NCI-H2196 (cell line): Measurements from ENCODE around the gene PCDH9.
"Not testable (repeated sequence)": the region's sequence is repeated elsewhere in the genome, so short reads cannot be mapped to it uniquely, and the experiment has no call there.

Experiments used
- DNase-seq: peaks from one replicate; lab custom pipeline; 2025; ENCODE audit not compliant: unreplicated experiment; lab: John Stamatoyannopoulos, UW

Gene PCDH9

DNA sequence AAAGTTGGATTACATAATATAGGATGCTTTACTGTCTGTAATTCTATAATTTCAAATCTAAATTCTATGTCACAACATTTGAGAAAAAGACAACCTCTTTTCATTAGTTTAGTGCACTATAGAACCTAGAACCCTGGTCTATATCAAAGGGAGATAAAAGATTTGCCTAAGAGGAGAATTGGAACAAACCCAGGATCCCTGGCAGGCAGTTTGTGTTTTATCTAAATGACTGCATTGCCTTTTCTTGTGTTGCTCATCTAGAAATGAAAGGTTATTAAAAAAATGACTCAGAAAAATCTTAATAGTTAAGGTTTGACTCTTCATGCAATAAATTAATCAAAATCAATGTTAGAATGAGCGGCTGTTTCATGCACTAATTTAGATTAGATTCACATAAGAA lies 96.7 kb downstream of the PCDH9 start:
- no peak for DNase-seq

- no peak for DNase-seq
Measured at GRCh38 chr13:67131393-67131792, 98.7 kb downstream of the PCDH9 start.

GRCh38 chr13:67130444-67130843 lies 99.7 kb downstream of the PCDH9 start:
- no peak for DNase-seq

GRCh38 chr13:67128136-67128535 lies 102.0 kb downstream of the PCDH9 start:
- no peak for DNase-seq

DNA sequence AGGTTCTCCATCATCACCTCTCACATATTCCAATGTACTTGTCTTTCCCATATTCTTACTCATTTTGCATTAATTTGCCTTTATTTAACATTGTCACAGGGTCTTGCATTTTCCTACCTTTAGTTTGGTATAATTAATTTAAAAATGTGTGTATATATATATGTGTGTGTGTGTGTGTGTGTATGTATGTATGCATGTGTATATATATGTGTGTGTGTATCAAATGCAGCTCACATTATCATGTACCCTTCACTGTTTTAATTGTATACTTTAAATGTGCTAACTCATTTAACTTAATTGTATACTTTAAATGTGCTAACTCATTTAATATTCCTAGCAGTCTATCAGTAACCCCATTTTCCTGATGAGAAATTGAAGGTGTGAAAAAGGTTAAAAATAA lies 104.5 kb downstream of the PCDH9 start:
- no peak for DNase-seq

GRCh38 chr13:67123165-67123564 lies 107.0 kb downstream of the PCDH9 start:
- no peak for DNase-seq

GRCh38 chr13:67122251-67122650 lies 107.9 kb downstream of the PCDH9 start:
- DNase-seq, result no peak

DNA sequence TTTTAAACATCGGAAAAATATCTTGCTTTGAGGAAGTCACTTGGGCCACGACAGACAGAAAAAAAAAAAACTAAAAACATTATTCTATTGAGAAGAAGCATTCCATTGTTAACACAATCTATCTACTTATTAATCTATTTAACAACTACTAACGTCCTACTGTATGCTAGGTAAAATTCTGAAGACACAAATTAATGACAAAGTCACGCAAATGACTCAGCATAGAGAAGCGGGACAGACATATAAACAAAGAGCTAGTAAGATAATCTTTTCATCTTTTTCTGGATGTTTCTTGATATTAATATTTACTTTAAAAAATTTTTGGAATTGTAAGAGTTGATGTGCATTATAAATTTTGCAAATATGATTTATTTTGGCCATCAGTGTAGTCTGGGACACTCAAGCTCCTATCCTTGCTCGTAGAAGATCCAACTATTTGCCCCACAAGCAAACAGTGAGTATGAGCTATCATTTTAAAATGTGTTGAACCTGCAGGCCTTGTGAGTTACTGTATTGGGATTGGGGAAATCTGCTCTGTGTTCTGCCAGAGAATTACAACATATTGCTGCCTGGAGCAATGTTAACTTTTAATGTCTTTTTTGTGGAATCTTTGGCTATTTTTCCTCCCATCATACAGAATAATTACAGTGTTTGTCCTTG lies 109.1 kb downstream of the PCDH9 start:
- no peak for DNase-seq

DNA sequence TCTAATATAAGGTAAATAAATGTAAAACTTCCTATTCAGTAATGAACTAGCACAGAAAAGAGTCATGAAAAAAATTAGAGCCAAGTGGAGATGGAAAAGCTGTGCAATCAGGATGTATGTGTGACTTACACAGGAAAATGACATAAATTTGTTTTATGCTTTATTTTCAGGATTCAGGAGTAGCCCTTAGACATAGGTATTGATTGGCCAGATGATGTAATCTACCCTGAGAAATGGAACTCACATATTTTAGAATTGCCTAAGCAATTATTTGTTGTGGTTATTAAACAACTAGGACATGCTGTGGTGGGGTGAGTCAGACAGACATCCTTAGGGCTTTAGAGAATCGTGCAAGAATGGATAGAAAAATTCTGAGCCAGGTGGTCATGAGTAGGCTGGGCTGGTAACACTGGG lies 110.6 kb downstream of the PCDH9 start:
- no peak for DNase-seq

- no peak for DNase-seq
Measured at GRCh38 chr13:67118277-67118676, 111.9 kb downstream of the PCDH9 start.

DNA sequence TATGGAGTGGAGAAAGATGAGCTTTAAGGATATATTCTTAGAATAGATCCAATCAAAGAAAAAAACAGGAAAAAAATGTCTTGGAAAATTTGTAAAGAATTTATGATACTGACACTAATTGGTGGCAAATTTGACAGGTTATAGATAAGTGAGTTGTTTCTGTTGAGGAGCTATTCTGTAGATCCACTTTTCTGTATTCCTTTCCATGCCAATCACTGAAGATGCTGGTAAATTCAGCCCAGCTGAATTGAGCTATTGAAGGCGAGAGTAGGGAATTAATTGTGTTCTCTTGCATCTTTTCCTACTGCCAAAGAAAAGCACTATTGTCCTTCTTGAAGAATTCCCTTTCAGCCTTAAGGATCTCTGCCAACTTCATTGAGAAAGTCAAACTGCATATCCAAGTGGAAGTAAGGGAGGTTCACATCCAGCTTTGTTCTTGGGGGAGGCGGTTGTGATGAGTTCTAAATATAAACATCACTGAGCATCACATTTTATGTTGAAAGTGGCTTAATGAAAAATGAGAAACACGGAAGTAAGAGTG lies 113.1 kb downstream of the PCDH9 start:
- no peak for DNase-seq

DNA sequence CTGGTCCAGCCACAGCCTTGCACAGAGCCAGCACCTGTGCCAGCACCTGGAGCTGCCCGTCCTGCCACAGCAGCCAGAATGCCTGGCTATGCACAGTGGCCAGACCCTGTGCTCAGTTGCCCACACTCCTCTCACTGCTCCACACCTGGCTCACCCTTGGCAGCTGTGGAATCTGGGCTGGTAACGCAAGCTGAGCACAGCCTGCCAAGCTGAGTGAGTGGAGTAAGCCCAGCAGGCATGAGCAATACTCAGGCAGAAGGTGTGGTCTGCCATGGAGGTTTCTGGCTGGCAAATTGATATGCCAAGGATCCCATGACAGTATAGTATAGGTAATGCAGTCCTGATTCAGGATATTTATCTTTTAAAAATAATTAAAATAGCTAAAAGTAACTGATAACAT lies 122.2 kb downstream of the PCDH9 start:
- DNase-seq, result no peak

DNA sequence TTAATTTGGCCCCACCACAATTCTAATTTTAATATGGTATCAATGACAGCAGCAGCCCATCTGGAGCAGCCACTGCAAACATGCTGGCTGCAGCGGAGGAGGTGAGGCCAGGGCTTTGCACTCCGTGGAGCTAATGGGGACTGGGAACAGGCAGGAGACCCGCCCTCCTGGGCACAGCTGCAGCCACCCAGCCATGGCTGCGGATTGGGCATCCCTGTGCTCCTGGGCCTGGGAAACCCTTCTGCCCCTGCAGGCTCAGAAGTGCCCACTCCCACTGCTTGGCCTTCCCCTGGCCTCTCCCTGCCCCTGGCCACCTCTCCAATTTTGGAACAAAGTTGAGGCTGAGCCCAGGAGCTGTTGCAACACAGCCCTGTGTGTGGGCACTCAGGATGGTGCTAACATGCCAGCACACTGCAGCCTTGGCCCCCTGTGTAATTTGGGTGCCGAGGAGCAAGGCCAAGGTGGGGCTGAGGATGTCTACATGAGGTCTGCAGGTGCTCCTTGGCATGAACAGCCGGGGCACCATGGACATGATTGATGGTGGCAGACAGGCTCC lies 123.6 kb downstream of the PCDH9 start:
- no peak for DNase-seq

DNA sequence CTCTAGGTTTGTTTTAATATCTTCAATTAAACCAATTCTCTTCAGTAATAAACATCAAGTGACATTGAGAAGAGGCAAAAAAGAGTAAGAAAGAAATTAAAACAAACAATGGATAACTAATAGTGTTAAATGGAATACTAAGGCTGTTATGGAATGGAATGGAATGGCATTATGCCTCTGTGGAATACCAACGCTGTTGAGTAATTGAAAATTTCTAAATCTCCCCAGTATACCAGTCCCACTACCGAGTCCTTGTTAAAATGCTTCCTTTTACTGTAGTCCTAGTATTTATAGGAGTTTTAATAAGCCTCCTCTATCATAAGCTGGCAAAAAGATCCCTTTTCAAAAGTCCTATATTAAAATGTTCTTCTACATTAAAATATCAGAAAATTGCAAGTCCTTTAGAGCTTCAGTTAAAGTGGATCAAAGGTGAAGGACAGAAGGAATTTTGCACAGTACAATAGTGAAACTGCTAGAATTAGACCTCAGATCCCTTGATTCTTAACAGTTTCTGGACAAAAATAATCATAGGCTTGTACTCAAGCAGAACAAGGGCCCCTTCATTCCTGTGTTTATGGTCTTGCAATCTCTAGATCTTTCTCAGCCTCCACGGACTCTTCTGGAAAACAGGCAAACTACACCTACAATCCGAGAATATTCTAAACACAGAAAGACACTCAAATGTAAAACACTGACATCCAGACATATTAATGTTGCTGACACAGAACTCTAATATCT lies 128.2 kb downstream of the PCDH9 start:
- no peak for DNase-seq

DNA sequence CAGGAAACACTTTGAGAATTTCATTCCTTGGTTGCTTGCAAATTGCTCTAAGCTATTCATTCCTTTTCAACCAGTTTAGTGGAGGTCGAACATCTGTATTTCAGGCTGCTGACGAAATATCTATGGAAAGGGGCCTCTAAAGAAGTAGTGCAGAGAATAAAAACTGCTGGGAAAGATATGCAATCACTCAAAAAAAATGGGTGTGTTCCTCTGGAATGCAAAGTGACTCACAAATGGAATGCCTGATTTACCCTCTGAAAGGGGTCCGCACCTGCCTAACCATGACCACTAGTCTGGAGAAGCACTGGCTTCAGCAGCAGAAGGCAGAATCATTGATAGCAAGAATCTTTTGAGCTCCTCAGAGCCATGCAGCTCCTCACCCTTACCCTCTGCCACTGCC lies 129.4 kb downstream of the PCDH9 start:
- DNase-seq, result no peak

GRCh38 chr13:67099494-67099893 lies 130.6 kb downstream of the PCDH9 start:
- no peak for DNase-seq

- no peak for DNase-seq
Measured at GRCh38 chr13:67097892-67098452, 132.2 kb downstream of the PCDH9 start.

DNA sequence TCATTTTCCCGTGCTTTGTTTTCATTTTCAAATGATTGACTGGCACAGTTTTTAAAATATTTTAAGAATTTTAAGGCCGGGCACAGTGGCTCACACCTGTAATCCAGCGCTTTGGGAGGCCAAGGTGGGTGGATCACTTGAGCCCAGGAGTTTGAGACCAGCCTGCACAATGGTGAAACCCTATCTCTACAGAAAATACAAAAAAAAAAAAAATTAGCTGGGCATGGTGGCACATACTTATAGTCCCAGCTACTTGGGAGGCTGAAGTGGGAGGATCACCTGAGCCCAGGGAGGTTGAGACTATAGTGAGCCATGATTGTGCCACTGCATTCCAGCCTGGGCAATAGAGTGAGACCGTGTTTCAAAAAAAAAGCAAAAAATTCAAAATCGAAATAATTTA lies 133.2 kb downstream of the PCDH9 start:
- DNase-seq, result not testable (repeated sequence)

- DNase-seq, result no peak
Measured at GRCh38 chr13:67096418-67096817, 133.7 kb downstream of the PCDH9 start.

DNA sequence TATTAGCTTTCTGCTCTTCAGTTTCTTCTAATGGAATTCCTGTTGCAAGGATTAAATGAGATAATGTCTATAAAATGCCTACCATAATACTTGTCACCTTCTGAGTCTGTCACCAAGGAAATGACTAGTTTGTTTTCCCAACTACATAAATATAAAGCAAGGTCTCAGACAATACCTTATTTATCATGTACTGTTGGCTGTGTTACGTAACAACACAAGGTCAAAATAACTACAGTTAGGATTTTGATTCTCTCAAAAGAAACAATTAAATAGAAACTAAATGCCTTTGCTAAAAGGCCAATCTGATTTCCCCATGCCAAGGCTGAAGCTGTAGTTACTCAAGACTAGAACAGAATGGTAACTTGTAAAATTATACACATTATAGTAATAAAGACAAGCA lies 134.5 kb downstream of the PCDH9 start:
- DNase-seq, result no peak

- no peak for DNase-seq
Measured at GRCh38 chr13:67094952-67095351, 135.2 kb downstream of the PCDH9 start.

- no peak for DNase-seq
Measured at GRCh38 chr13:67094078-67094477, 136.1 kb downstream of the PCDH9 start.
